VCaP (cell line): ENCODE results near the gene ENO4.

Experiments used
- H3K27ac ChIP-seq: fragments of 450-650 bp; 2 replicates; pipeline ENCODE4 v1.5.1; 2017
- TF ChIP-seq, protein P1 (sequence below): fragments of 450-650 bp; conservative IDR thresholded peaks from 2 replicates; pipeline ENCODE4 v1.5.1; 2017; ENCODE audit warnings: mild to moderate bottlenecking, moderate library complexity

Gene ENO4

DNA sequence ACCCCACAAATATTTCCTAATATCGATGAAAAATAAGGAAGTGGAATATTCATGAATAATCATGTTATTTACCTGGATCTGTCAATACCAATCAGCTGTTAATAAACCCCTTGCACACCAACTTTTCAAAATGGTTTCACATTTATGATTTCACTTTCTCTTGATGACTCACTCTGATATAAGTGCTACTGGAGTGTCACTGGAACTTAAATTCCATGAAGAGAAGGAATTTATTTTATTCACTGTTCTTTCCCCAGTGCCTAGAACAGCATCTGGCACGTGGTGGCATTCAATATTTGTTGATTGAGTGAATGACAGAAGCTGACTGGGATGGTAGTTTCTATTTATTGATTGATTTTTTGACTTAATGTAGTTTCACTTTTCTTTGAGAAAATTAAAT is 3.5 kb upstream of the ENO4 start:
- no peak overlapping the region for H3K27ac ChIP-seq
- TF ChIP-seq, protein P1, sequence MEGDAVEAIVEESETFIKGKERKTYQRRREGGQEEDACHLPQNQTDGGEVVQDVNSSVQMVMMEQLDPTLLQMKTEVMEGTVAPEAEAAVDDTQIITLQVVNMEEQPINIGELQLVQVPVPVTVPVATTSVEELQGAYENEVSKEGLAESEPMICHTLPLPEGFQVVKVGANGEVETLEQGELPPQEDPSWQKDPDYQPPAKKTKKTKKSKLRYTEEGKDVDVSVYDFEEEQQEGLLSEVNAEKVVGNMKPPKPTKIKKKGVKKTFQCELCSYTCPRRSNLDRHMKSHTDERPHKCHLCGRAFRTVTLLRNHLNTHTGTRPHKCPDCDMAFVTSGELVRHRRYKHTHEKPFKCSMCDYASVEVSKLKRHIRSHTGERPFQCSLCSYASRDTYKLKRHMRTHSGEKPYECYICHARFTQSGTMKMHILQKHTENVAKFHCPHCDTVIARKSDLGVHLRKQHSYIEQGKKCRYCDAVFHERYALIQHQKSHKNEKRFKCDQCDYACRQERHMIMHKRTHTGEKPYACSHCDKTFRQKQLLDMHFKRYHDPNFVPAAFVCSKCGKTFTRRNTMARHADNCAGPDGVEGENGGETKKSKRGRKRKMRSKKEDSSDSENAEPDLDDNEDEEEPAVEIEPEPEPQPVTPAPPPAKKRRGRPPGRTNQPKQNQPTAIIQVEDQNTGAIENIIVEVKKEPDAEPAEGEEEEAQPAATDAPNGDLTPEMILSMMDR: no peak

DNA sequence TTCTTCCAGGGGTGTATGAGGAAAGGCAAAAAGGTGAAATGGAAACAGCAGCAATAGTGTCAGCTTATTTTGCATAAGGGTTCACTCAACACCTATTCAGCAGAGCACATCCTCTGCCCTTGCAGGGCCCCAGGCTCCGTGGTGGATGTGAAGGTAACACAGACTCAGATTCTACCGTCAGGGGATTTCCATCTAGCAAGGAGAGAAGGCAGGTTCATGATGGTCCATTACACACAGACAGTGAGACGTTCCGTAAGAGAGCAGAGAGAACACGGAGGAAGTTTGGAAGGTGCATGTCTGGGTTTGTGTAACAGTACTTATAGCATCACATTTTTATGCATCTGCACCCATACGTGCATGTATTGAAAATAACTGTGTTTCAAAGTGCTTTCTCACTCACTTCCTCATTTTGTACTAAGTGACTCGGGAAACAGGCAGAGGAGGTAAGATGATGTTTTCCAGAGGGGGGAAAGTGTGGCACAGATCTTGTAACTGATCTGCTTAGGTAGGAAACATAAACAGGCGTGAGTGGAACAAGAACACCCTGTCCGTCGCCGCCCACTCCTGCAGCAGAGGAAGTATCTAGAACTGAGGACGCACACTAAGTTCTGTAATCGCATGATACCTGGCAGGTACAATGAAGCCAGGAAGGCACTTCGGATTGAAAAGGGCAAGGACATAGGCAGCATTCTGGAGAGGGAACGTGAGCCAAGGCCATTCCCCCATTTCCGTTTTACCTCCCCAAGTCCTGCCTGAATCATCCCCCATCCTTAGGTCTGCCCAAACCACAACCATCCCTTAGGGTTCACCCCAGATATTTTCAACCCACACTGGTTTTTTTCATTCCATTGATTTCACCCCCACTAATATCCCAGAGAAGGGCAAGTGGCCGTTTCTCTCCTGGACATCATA is 1.0 kb upstream of the ENO4 start:
- peak overlapping the region; percentile 85 for H3K27ac ChIP-seq

DNA sequence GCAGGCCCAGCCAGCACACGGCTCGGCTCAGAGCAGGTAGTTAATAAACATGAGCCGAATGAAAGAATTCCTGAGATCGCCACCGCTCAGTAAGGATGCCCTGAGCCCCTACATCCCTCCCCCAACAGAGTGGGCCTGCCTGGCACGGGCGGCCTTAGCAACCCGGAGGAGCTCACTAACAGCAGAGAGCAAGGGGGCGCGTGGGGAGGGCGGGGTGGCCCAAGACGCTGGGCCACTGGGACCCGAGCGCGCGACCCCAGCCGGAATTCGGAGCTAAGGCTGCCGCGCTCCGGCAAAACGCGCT is 403 bp upstream of the ENO4 start:
- TF ChIP-seq, protein P1: no peak
- peak overlapping the region; percentile 85 for H3K27ac ChIP-seq

More for the DNA sequence above, 1.0 kb upstream of the ENO4 start:
- TF ChIP-seq, protein P1: no peak

DNA sequence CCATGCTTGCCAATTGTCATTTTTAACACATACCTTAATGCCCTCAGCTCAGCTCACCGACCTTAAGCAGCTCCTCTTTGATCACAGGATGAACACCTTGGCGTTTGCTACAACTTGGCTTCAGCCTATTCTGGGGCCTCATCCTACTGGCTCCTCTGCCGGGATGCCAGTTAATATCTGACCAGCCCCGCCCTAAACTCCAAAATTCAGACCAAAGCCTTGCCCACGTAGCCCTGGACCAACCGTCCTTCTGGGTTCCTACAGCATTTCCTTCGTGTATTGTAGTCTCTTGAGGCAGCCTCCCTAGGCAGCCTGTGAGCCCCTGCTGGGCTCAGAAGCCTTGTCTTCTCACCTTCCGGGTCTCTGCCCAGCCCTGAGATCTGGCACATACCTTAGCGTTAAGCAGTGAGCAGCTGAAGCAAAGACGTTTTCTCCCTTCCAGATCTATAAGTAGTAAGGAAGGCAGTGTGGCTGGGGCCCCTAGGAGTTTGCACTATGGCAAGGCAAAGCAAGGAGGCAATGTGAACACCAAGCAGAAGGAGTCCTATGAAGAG is 836 bp downstream of the ENO4 start:
- peak overlapping the region; percentile 85 for H3K27ac ChIP-seq
- TF ChIP-seq, protein P1: no peak

DNA sequence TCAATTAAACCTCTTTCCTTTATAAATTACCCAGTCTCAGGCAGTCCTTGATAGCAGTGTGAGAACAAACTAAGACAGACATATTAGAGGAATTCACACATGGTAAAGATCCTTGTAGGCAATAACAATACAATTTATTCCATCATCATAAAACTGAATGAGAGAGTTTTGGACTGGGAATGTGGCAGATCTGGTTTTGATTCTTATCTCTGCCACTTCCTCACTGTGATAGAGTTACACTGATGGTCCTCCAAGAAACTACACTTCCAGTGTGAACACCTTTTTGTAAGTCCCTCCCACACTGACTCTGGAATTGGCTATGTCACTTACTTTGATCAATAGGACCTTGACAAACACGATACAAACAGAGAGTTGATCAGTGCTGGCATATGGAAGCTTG is 2.9 kb downstream of the ENO4 start:
- peak overlapping the region; percentile 20 for H3K27ac ChIP-seq
- TF ChIP-seq, protein P1: no peak

DNA sequence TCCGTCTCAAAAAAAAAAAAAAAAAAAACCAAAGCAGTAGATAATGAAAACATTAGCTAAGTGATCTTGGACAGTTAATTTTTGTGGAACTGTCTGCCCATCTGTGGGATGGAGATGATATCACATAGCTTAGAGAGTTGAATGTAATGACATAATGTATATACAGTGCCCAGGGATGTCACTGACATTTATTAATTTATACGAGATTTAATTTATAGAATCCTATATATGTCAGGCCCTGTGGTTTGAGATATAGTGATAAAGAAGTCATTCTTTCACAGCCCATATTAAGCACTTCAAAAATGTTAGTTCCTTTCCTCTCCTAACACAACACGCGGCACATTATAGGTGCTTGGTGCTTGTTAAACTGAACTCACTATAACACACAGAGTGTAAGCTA is 4.0 kb downstream of the ENO4 start:
- TF ChIP-seq, protein P1: no peak
- no peak overlapping the region for H3K27ac ChIP-seq

DNA sequence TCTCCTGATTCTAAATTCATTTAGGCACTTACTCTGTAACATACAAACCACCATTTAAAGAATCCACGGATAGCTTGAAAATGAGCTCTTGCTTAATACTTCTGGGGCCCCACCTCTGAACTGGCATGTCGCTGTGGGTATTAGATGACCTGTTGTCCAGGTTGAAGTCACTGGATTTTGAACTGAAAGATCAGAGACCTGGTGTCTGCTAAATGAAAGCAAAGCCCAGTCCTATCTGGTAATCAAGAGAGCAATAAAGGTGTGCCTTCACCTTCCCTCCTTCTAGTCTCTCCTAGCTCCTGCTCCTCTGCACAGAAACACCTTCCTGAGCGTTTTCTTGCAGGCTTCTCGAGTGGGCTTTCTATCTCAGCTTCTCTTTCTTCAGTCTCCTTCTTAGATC is 4.4 kb downstream of the ENO4 start:
- H3K27ac ChIP-seq: no peak overlapping the region
- TF ChIP-seq, protein P1: no peak
